GM12874 (cell line): ENCODE data around the gene PLA2G2C.

Experiments used
- TF ChIP-seq, protein P1 (sequence below): IDR thresholded peaks from 2 replicates; pipeline ENCODE4 v1.5.1; 2011; ENCODE audit warnings: low read depth, mild to moderate bottlenecking, control low read depth, low read length, moderate library complexity; ENCODE audit not compliant: insufficient read depth

Gene PLA2G2C

DNA sequence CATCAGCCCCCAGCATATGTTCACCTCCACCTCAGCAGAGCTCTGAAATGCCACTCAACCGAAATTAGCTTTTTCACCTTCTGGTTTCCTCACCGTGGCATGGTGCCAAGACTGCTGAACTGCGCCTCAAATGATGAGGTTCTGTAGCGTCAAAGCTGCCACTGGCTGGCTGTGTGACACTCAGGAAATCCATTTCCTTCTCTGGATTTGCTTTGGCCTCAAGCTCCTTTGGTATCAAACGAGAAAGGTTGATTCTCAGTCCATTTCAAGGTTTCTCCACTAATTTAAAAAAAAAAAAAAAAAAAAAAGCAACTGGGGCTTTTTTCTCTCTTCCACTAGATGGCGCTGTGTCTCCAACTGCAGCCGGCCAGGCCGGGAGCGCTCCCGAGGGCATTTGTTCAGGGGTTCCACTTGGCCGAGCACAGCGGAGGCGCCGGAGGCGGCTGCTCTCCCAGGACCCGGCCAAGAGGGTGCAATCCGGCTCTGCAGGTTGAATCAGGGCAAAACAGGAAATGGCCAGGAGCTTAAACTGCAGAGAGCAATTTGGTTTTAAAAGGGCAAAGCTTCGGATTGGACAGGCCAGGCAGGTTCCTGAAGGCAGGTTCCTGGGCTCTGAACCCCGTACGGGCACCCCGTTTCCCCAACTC is 26.5 kb upstream of the PLA2G2C start:
- TF ChIP-seq, protein P1, sequence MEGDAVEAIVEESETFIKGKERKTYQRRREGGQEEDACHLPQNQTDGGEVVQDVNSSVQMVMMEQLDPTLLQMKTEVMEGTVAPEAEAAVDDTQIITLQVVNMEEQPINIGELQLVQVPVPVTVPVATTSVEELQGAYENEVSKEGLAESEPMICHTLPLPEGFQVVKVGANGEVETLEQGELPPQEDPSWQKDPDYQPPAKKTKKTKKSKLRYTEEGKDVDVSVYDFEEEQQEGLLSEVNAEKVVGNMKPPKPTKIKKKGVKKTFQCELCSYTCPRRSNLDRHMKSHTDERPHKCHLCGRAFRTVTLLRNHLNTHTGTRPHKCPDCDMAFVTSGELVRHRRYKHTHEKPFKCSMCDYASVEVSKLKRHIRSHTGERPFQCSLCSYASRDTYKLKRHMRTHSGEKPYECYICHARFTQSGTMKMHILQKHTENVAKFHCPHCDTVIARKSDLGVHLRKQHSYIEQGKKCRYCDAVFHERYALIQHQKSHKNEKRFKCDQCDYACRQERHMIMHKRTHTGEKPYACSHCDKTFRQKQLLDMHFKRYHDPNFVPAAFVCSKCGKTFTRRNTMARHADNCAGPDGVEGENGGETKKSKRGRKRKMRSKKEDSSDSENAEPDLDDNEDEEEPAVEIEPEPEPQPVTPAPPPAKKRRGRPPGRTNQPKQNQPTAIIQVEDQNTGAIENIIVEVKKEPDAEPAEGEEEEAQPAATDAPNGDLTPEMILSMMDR, result peak; percentile 61

DNA sequence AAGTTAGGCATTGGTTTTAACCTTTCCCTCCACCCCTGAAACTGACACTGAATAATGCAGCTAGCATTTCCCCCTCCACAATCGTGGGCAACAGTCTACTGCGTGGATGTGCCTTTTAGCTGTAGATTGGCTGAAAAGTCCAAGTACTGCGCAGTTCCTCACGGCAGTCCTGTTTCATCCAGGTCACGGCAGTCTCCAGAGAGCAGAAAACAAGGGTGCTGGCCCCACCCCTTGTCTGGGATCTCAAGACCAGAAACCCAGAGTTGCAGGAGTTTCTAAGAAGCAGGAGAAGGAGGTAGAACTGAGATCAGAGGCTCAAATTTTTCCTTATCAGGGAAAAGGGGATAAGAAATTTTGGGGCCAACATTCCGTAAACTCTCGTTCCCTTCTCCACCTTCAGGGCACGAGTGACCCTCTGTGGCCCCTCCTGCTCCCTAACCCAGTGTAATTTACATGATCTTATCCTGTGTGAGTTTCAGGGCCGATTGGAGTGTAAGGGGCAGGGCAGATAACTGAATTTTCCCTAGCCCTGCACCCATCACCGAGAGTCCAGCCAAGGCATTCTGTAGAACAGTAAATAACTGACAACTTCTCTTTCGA is 25.9 kb upstream of the PLA2G2C start:
- TF ChIP-seq, protein P1, result no peak

- TF ChIP-seq, protein P1, result no peak
Observed at GRCh38 chr1:20211511-20211931, 25.2 kb upstream of the PLA2G2C start.

- TF ChIP-seq, protein P1, result no peak
Observed at GRCh38 chr1:20210736-20211460, 24.6 kb upstream of the PLA2G2C start.

DNA sequence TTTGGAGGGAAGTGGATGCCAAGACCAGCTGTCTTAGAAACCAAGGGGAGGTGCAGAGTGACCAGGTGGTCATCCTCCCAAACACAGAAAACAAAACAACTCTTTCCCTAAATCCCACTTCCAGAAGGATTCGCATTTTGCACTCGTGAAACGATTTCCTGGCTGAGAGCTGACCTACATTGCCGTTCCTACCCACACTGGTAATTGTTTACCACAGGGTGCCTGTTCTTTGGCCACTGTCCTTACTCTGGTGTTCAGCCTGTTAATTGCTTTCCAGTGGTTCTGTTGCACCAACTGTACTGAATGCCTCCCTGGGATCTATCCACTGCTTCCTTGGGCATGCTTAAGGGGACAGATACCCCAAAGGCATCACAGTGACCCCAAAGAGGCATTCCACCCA is 23.2 kb upstream of the PLA2G2C start:
- TF ChIP-seq, protein P1, result no peak

- TF ChIP-seq, protein P1, result no peak
Observed at GRCh38 chr1:20207546-20207945, 21.2 kb upstream of the PLA2G2C start.

GRCh38 chr1:20202166-20202565 is 15.8 kb upstream of the PLA2G2C start:
- TF ChIP-seq, protein P1, result no peak
